ENCODE data around the gene PITRM1.
A peak's percentile ranks its signal among the peaks of the same experiment; 100 is the strongest.
"Not testable (repeated sequence)": the region's sequence is repeated elsewhere in the genome, so short reads cannot be mapped to it uniquely, and the experiment has no call there.

Gene PITRM1

DNA sequence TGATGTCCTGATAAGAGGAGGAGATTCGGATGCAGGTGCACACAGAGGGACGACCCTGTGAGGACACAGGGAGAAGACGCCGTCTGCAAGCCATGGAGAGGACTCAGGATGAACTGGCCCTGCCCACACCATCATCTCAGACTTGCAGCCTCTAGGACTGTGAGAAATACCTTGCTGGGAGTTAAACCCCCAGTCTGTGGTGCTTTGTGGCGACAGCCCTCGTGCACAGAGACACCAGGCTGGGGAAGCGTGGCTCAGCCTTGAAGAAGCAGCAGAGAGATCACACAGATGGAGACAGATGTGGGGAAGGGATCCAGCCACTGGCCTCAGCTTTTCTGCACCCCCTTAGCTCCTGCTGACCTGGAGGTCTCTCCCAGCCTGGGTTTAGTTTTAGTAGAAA, 26.3 kb upstream of the PITRM1 start:
- DNase-seq, result no peak

GRCh38 chr10:3197348-3198003, 24.9 kb upstream of the PITRM1 start:
- peak; percentile 55 for DNase-seq

- DNase-seq, result no peak
These were observed 24.4 kb upstream of the PITRM1 start for GRCh38 chr10:3196958-3197347.

DNA sequence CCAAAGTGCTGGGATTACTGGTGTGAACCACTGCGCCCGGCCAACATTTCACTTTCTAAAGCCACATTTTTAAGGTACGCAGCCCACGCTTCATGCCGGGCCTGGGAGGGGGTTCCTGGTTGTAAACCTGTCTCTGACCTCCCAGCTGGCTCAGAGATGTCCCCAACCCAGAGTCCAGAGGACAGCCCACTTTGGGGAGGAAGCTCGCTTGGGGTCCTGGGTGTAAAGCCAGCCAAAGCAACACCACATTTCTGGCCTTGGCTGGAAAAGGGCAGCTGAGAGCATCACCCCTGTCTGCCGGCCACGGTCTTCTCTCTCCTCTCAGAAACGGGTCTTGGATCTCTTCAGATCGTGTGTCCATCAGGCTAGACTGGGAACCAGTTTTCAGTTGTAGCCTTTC, 23.9 kb upstream of the PITRM1 start:
- DNase-seq, result no peak

GRCh38 chr10:3195726-3196125, 23.1 kb upstream of the PITRM1 start:
- no peak for DNase-seq

DNA sequence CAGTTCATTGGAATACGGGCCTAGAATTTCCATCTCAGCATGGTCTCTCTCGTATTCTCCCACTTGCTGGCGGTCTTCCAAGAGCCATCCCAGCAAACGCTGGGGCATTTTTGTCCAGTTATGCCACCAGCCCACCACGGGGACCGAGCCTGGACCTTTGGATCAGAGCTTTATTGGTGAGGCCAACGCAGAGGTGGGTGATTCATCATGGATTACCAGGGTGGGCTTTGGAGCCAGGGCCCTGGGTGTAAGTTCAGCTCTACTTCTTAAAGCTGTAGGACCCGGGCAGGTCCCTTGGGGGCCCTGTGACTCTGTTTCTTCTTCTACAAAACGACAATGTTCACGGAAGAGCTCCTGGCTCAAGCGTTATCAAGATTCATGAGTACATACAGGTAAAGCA, 22.7 kb upstream of the PITRM1 start:
- no peak for DNase-seq

- DNase-seq, result no peak
These were observed 22.3 kb upstream of the PITRM1 start for GRCh38 chr10:3194871-3195270.

DNA sequence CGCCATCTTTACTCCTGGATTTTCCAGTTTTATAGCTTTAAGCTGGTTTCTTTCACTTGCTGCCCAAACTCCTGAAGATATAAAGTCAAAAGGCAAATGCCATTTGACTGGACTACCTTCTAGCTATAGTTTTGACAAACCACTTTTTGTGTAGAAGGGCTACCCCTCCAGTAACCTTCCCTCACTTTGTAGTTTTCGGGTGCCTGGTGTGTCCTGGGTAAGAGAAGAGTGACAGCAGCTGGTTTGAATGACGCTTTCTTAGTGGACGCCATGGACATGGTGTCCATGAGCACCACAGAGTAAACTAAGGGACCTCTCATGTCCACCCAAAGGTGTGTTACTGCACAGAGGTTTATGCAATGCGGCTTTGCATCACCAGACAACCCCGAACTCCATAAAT, 21.2 kb upstream of the PITRM1 start:
- DNase-seq, result no peak

DNA sequence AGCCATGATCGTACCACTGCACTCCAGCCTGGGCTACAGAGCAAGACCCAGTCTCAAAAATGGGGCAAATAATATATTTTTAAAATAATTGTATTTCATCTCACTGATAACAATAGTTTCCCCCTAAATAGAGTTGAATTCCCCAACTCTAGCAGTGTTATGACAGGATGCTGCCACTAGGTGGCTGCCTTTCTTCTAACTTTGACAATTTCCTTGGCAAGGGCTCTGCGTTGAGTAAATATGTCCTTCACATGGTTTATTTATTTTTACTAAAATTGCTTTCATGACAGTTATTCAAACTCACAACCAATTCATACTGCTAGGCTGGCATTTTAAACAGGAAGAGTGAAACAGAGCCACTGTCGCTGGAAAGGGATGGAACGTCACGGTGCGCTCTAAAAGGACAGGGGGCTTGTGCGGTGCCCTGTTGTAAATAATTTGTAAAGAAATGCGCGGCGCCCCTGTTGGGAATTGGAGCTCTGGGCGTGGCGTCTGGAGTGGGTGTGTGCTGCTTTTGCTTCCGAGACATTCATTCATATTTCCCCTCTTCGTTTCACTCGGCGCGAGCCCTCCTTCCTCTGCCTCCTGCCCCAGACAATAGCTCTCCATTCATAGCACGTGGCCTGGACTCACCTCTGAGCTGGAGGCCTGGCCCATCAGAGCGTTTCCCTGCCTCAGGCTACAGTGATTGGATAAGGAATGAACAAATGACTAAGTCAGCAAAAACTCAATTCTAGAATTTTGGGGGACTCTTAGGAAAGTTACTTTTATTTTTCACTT, 20.5 kb upstream of the PITRM1 start:
- DNase-seq, result peak; percentile 62

DNA sequence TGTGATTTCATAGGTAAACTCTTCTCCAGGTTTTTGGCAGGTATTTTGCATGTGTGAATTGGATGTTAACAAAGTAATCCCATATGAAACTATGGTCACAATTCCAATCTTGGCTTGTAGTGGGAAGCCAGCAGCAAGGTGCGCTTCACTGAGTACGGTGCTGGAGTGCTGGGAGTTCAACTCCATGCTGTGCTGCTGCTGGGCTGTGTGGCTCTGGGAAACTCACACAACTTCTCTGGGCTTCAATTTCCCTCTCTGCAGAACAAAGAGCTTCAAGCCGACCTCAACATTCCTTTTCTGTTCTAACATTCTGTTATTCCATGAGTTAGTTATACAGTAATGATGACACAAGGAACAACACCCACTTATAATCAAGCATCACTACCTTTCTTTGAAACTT, 18.2 kb upstream of the PITRM1 start:
- DNase-seq, result no peak

GRCh38 chr10:3187229-3187628, 14.6 kb upstream of the PITRM1 start:
- DNase-seq, result not testable (repeated sequence)

DNA sequence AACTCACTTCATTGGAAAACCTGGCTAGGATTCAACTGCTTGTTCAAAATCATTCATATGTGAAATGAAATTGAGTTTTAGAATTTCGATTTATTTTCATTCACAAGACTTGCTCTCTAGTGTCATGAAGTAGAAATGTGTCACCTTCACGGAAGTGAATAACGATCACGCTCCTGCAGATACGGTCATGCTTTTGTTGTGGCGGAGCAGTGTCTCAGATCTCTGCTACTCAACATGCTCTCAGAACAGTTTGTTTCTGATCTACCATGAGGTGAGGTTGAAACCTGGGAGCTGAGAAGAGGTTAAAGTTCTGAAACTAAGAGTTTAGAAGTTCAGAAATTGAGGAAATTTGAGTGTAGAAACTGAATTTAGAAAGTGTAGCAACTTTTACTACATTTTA, 13.8 kb upstream of the PITRM1 start:
- no peak for DNase-seq

GRCh38 chr10:3185386-3185785, 12.8 kb upstream of the PITRM1 start:
- DNase-seq, result no peak

DNA sequence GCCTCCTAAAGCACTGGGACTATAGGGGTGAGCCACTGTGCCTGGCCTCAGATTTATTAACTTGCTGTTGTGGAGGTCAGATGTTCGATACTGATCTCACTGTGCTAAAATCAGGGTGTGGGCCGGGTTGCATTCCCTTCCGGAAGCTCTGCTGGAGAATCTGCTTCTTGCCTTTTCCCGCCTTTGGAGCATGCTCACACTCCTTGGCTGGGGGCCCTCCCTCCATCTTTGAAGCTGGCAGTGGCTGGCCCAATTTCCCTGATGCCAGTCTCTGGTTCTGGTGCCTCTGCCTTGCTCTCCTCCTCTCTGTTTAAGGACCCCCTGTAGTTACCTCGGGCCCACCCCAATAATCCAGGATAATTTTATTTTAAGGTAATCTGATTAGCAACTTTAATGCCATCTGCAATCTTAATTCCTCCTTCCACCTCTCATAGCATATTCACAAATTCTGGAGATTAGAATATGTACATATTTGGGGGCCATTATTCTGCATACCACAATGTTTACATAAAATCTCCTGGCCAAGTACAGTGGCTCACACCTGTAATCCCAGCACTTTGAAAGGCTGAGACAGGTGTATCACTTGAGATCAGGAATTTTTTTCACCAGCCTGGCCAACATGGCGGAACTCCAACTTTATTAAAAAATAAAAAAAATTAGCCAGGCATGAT, 7.9 kb upstream of the PITRM1 start:
- DNase-seq, result no peak

- DNase-seq, result no peak
These were observed 6.6 kb upstream of the PITRM1 start for GRCh38 chr10:3179174-3179573.

DNA sequence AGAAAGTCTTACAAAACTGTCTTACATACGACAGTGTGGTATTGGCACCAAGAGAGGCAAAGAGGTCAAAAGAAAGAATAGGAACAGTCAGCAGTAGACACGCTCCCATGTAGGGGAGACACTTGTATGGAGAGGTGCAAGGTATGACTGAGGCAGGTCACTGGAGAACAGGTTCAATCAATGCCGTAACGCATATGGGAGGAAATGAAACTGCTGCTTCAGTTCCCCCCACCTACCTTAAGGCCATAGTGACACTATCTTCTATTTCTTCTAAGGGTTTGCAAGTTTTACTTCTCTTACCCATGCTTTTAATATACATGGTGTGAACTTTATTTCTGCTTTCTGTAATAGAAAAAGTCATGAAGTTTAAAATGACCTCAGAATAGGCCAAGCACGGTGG, 5.5 kb upstream of the PITRM1 start:
- peak; percentile 46 for DNase-seq

- peak; percentile 97 for DNase-seq
These were observed 743 bp upstream of the PITRM1 start for GRCh38 chr10:3173171-3173878.

DNA sequence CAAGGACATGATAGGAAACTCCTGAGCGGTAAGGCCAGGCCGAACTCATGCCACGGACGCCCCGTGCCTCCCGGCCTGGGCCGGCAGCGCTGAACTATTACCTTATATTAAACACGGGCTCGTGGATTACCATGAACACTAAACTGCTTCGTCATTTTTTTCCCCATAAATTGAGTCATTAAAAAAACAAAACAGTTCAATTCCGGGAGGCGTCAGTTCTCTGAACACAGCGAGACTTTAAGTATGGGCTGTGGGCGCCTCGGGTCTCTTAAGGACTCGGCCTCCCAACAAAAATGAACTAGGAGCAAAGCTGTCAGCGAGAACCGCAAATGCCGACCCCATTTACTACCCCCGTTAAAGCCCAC, 519 bp downstream of the PITRM1 start:
- DNase-seq, result peak; percentile 32

DNA sequence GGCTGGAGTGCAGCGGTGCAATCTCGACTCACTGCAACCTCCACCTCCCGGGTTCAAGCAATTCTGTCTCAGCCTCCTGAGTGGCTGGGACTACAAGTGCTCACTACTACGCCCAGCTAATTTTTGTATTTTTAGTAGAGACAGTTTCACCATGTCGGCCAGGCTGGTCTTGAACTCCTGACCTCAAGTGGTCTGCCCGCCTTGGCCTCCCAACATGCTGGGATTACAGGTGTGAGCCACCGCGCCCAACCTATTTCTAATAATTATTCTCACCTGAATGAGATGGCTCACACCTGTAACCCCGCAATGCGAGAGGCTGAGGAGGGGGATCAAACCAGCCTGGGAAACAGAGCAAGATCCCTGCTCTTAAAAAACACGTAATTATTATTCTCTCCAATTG, 1.1 kb downstream of the PITRM1 start:
- not testable (repeated sequence) for DNase-seq

GRCh38 chr10:3169673-3170072, 2.9 kb downstream of the PITRM1 start:
- DNase-seq, result no peak

GRCh38 chr10:3169271-3169670, 3.3 kb downstream of the PITRM1 start:
- DNase-seq, result no peak

DNA sequence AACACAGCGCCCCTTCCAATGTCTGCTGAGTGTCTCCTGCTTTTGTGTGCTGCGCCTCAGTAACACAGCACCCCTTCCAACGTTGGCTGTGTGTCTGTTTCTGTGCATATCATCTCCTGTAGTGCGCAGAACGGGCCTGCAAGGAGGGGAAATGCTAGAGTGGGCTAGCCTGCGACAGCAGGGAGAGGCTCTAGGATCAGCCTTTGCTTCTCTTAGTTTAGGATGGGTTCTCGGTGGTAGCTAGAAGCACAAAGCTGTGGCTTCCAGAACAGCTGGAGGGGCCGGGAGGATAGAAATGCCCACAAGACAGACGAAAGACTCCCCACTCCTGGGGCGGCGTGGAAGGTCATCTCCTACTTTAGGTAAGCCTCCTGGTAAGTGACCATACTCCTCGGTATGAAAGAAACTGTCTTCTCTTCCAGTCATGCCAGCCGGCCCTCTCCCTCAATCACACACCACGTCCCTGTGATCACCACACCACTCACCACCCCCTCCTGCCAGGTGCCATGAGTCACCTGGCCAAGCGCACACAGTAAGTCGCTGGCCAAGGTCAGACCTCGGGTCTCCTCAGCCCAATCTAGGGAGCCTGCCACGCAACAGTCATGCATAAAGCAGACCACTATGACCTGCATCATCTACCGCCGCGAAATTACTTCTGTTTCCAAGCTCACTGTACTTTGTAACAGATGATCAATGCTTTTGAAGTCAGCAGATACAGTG, 4.8 kb downstream of the PITRM1 start:
- no peak for DNase-seq

Measured in RPMI8226 (cell line).